Activated CD8-positive, alpha-beta memory T cell treated with anti-CD3 and anti-CD28 coated beads for 4 hours (primary cell): ENCODE data around the gene PPIL6.

Source experiments
- DNase-seq, 2 donors: peaks; one replicate each; pipeline ENCODE4 v3.0.0-alpha.2; 2020; ENCODE audit warnings: low read depth in 2 of 2

Gene PPIL6

GRCh38 chr6:109449064-109449794 is 8.8 kb upstream of the PPIL6 start:
- DNase-seq: no peak

DNA sequence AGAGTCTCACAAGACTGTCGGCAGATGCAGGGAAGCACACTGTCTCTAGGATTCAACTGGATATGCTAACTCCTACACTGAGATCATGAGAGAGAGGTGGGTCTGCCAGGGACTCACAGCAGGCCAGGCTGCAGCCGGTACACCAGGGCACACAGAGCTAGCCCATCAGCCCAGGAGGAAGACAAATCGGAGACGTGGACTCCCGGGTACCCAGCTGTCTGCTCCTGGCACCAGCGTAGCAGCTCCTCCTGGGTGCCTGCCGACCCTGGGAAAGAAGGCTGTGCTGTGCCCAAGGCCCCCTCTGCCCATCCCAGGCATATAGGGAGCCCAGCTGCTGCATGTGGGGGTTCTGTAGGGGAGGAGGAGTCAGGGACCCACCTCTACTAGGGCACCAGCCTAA is 8.2 kb upstream of the PPIL6 start:
- no peak for DNase-seq

DNA sequence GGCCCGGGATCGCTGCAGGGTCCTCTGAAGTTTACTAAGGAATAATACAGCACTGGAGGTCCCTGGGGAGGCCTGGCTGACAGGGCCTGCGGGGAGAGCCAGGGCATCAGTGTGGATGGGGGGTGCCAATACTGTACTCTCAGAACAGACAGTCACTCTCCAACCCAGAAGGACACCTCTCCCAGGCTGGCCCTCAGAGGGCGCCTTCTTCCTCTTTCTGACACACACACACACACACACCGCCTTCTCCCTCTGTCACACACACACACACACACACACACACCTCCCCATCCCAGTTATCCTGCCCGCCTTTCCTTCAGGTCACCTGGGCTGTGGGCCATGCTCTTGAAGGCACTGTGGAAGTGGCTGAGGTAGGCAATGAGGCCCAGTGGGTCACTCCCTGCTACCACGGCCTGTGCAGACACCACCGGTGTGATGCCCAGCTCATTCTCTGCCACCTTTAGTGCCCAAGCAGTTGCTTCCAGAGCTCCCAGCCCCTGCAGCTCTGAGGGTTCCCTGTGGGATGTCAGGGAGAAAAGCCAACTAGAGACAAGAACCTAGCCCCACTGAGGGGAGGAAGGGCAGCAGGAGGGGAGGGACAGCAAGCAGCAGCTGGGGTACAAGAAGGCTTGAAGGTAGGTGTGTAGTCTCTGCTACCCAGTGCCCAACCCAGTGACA is 7.6 kb upstream of the PPIL6 start:
- no peak for DNase-seq

DNA sequence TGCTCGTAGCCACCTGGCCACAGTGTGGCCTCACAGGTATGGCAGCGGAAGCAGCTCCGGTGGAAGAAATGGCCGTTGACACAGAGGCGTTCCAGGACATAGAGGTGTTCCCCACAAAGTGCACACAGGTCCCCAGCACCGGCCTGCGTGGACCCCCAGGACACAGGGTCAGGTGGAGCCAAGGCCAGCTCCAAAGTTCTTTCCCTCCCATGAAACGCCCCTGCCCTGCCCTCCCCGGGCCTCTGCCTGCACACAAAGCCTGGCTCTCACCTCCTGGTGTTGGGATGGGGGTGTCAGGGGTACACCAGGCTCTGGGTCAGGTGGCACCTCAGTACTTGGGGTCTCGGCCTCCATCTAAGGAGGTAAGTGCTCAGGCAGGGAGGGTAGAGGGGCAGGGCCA is 6.7 kb upstream of the PPIL6 start:
- DNase-seq: no peak

GRCh38 chr6:109446541-109446940 is 6.1 kb upstream of the PPIL6 start:
- DNase-seq: no peak

DNA sequence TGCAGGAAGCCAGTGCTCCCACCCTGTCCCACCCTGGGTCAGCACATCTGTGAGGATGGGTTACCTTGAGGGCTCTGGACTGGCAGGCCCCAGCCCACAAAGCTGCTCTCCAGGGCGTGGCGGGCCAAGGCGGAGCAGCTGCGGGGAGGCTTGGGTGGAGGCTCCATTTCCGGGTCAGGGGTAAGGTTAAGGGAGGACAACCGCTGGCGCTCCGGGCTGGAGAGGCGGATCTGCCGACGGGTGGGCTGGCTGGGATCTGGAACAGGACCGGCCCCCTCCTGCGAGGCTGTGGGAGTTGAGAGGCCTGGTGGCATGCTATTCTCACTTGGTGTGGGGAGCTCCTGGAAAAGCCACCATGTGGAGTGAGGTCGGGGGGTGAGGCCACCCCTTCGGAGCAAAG is 5.6 kb upstream of the PPIL6 start:
- DNase-seq: no peak

DNA sequence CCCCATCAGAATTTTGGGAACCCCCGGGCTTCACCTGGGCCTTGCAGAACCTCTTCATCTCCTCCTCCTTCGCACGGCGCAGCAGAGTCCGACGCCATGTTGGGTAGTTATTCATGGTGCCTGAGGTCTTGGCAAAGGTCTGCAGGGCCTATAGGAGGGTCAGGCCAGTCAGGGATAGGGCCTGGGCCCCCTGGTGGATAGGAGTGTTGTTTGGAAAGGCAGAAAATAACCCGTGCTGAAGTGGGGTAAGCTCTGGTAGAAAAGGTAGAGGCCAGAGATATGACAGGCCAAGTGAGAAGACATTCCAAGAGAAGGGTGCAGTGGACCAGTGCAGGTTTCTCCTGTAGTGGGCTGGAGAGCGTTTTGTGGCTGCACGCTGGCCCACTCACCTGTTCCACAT is 5.0 kb upstream of the PPIL6 start:
- no peak for DNase-seq

- no peak for DNase-seq
Observed at GRCh38 chr6:109443425-109443950, 3.1 kb upstream of the PPIL6 start.

DNA sequence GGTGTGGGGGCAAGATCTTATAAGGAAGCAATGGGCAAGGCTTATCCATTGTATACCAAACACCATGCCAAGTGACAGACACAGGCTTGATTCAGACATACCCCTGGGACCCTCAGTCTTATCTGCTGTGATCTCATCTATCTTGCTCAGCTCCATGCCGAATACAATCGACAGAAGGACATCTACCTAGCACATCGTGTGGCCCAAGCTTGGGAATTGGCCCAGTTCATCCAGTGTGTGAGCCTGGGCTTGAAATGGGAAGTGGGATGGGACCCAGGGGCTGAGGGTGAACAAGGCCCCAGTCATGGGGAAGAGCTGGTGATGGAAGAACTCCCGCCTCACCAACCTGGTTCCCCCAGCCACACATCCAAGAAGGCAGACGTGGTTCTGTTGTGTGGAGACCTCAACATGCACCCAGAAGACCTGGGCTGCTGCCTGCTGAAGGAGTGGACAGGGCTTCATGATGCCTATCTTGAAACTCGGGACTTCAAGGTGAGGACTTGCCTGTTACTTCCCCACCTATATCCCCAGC is 2.0 kb upstream of the PPIL6 start:
- no peak for DNase-seq

DNA sequence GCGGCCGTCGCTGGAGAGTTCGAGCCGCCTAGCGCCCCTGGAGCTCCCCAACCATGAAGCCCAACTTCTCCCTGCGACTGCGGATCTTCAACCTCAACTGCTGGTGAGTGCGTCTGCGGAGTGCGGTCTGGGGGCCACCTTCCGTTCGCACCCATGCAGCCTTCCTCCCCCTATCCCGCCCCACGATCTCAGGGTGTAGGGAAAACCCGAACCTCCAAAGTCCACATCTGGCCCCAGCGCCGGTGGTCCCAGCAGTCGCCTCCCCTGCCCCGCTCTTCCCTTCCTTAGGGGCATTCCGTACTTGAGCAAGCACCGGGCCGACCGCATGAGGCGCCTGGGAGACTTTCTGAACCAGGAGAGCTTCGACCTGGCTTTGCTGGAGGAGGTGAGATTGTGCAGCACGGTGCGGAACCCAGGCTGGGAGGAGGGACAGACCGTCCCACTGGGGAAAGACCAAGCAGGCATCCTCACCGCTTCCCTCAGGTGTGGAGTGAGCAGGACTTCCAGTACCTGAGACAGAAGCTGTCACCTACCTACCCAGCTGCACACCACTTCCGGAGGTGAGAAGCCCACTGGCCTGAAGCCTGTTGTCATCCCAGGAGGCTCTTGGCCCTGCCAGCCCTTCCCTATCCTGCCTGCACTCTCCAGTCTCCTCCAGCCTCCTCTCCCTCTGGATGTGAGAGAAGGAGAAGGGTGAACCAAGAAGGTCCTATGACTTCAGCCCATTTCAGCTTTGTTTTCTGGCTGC is 815 bp upstream of the PPIL6 start:
- DNase-seq: no peak

DNA sequence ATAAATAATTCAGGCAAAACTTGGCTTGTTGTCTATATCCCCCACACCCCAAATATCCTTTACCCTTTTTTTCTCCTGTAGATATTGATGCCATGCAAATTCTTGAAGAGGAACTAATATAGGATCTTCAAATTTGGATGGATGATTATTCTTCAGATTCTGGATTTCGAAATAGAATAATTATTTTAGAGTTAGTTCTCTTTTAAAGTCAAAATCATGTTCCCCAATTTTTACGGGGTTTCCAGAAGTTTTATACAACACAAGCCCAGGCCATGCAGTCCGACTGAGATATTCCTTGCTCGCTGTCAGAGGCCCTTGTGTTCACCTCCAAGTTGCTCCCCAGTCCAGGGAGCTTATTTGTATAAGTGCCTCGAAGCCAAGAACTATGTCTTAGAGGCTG is 4.4 kb downstream of the PPIL6 start:
- DNase-seq: no peak

DNA sequence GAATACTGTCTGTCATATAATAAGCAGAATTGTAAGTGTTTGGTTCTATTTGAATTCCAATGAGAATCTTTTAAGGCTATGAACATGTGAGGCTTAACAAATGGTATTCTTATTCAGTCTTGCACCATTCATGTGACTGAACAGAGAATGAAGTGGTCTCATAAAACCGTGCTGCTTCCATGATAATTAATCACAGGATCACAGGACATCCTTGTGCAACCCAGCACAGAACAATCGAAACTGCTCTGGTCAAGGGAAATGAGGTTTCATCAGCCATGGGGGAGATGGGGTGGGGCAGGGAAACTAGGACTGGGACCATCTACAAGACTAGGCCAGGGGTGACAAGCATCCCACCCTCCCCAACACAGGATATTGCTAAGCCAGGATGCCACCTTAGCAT is 6.0 kb downstream of the PPIL6 start:
- DNase-seq: no peak

DNA sequence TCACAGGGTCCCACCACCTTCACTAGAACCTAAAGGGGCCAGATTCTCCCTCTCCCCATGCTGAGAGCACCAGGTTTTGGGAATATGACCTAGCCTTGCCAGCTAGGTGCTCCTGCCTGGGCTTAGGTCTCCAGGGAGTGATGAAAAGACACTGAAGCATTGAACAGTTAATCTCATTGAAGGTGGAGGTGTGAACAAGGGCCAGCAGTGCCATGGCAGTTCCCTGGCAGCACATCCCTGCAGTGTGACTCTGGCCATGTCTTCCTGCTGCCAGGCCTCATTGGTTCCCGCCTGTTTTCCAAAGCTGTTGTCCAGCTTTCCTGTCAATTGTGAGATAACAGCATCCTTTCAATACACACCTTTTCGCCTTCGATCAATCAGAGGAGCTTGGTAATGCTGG is 10.9 kb downstream of the PPIL6 start:
- DNase-seq: no peak

DNA sequence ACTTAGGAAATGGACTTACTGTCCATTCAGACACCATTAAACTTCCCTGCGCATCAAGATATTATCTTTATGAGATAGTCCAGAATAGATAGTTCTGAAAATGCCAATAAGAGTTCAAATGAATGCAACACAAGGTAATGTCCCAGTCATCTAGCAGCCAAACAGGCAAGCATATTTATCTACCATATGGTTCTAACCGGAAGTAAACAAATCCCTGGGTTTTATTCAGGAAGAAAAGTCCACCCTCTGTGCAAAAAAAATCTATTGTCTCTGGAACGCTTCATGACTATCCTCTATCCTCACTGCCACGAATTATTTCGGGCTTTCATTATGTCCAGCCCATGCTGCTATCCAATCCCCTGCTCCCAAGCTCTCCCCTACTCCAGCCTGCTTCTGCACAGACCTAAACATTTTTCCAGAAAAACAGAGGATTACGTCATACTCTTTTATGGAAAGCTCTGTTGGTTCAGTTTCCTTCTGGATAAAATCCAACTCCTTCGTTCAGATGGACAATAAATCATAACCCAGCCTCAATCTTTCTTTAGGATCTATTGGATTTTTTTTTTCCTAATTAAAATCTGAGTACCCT is 11.4 kb downstream of the PPIL6 start:
- no peak for DNase-seq

DNA sequence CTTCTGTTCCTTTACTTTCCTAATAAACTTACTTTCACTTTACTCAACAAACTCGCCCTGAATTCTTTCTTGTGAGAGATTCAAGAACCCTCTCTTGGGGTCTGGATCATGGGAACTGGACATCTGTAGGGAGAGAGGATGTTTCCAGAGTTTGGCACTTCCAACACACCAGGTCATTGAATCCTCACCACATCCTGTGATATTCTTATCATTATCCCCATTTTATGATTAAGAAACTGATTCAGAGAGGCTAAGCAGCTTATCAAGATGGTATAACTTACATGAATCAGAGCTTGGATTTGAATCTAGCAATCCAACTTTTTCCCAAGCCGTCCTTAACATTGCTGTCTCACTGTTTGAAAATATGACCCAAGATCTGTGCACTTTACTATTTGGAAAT is 15.5 kb downstream of the PPIL6 start:
- DNase-seq: no peak

GRCh38 chr6:109421184-109421583 is 19.2 kb downstream of the PPIL6 start:
- DNase-seq: no peak

DNA sequence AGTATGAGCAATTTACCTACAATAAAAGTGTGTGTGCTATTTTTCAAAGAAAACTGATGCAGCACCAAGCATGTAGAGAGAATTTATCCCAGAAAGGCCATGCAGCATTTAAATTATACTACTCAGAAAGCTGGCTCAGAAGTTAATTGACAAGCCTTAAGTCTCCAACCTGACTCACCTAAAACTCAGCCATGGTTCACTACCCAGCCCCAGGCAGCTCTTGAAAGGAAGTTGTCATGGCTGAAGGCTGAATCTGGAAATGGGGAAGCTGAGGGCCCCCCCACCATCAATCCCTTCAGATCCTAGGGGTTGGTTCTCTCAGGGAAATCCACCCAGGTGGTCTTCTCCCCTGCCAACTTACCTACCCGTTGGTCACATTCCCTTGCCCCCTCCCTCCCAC is 19.7 kb downstream of the PPIL6 start:
- no peak for DNase-seq

- DNase-seq: no peak
Observed at GRCh38 chr6:109417646-109418045, 22.8 kb downstream of the PPIL6 start.

GRCh38 chr6:109411034-109411433 is 29.4 kb downstream of the PPIL6 start:
- no peak for DNase-seq

DNA sequence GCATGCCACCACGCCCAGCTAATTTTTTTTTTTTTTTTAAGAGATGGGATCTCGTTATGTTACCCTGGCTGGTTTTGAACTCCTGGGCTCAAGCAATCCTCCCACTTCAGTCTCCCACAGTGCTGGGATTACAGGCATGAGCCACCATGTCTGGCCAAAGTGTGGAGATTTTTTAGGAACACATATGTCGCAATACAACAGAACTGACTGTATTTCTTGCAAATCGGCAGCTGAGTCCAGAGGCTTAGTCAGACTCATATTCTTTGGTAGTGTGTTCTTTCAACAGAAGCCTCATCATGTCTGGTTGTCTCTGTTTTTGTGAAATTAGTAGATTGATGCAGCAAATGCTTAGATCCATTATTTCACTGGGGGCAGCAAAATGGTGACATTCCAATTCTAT is 34.2 kb downstream of the PPIL6 start:
- DNase-seq: no peak

GRCh38 chr6:109397020-109397419 is 43.4 kb downstream of the PPIL6 start:
- DNase-seq: no peak

DNA sequence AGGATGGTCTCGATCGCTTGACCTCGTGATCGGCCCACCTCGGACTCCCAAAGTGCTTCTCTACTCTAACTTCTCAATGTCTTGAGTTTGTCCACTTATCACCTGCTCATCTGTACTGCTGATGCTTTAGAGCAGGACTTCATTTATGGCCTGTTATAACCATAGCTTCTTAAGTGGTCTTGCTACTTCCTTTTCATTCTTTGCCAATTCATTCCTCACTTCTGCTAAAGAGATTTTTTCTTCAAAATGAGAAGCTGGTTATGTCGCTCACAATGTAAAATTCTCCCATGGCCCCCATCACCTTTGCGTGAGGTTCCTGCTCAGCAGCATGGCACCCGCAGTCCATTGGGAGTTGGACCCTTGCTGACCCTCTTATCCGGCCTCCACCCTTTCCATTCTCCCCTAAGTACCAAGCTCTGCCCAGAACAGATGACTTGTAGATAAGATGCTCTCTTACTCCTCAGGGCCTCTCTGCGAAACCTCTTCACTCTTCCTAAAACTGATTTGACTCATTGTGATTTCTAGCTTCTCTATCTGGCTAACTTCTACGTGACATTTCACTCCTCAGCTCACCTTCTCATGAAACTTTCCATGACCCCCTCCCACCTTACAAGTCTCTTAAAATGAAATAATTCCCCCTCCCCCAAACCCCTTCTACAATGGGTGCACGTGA is 44.2 kb downstream of the PPIL6 start:
- DNase-seq: no peak
